Effector CD4-positive, alpha-beta T cell (primary cell): ENCODE results near the gene STRN.
"Not testable (repeated sequence)": the region's sequence is repeated elsewhere in the genome, so short reads cannot be mapped to it uniquely, and the experiment has no call there.

Source experiments
- DNase-seq: peaks from one replicate; pipeline ENCODE4 v3.0.0-alpha.2; 2020

The STRN gene

GRCh38 chr2:36831185-36831584 lies 135.2 kb downstream of the STRN start:
- no peak for DNase-seq

DNA sequence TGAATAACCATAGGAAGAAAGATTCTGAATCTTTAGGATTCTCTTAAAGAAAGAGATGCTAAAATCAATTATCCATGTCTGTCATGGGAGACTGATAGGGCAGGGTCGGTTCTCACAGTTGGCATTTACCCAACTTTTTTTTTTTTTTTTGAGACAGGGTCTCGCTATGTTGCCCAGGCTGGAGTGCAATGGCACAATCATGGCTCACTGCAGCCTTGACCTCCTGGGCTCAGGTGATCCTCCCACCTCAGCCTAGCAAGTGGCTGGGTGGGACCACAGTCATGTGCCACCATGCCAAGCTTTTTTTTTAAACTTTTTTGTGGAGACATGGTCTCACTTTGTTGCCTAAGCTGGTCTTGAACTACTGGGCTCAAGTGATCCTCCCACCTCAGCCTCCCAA lies 141.7 kb downstream of the STRN start:
- DNase-seq = not testable (repeated sequence)

DNA sequence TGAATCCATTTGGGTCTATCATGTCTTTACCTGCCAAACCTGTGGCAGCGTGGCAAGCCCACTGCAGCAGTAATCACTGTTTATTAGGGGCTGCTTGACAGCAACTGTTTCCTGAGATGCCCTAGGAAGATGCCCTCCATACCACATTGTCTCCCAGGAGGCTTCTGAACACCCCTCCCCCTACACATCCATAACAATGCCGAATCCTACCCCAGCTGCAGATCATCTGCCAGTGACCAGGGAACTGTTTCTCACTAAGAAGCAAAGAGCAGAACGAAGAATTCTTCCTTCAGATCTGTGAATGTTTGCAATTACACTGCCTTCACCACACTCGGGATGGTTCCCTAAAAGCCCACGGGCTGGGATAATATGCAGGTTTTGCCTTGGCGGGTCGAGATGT lies 142.1 kb downstream of the STRN start:
- DNase-seq = no peak

DNA sequence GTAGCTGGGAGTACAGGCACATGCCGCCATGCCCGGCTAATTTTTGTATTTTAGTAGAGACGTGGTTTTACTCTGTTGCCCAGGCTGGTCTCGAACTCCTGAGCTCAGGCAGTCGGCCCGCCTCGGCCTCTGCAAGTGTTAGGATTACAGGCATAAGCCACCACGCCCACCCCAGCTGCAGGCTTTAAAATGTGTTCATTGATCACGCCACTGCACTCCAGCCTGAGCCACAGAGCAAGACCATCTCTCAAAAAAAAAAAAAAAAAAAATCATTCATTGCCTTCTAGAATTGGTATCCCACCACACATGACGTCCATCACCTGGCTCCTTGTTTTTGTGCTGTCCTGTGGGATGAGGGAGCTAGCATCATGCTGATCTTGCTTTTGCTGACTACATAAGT lies 142.5 kb downstream of the STRN start:
- DNase-seq = no peak

GRCh38 chr2:36820942-36821605 lies 145.3 kb downstream of the STRN start:
- DNase-seq = no peak

- DNase-seq = no peak
These were observed 147.1 kb downstream of the STRN start for GRCh38 chr2:36819095-36819711.

GRCh38 chr2:36818542-36818941 lies 147.8 kb downstream of the STRN start:
- DNase-seq = no peak

GRCh38 chr2:36812196-36812595 lies 154.1 kb downstream of the STRN start:
- DNase-seq = no peak

DNA sequence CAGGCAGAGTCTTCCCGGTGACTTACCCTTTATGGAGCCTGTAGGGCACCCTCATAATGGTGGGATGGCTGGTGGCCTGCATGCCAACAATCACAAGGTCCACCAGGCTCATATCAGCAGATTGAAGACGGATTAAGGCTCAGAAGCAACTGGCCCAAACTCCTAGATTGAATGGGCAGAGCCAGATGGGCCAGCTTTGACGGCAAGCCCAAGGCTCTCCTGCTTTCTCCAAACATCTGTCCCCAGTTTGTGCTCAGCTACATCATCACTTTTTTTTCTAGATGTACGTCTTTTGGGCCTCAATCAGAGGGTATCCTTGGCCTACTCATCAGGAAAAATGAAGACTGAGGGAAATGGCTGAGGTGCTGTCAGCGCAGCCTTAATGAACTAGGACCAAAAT lies 155.3 kb downstream of the STRN start:
- DNase-seq = no peak

- no peak for DNase-seq
These were observed 157.3 kb downstream of the STRN start for GRCh38 chr2:36809069-36809445.

DNA sequence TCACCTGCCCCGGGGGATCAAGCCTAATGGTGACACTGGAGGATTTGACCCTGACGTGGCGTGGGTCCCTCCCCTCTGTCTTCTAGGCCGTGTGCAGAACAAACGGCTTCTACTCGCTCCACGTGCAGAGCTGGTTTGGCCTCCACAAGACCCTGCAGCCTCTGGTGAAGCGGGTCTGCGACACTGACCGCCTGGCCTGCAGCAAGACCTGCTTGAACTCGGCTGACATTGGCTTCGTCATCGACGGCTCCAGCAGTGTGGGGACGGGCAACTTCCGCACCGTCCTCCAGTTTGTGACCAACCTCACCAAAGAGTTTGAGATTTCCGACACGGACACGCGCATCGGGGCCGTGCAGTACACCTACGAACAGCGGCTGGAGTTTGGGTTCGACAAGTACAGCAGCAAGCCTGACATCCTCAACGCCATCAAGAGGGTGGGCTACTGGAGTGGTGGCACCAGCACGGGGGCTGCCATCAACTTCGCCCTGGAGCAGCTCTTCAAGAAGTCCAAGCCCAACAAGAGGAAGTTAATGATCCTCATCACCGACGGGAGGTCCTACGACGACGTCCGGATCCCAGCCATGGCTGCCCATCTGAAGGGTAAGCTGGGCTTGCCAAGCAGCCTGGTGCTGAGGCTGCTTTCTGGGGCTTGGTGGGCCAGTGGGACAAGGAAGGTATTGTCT lies 157.8 kb downstream of the STRN start:
- DNase-seq = no peak

DNA sequence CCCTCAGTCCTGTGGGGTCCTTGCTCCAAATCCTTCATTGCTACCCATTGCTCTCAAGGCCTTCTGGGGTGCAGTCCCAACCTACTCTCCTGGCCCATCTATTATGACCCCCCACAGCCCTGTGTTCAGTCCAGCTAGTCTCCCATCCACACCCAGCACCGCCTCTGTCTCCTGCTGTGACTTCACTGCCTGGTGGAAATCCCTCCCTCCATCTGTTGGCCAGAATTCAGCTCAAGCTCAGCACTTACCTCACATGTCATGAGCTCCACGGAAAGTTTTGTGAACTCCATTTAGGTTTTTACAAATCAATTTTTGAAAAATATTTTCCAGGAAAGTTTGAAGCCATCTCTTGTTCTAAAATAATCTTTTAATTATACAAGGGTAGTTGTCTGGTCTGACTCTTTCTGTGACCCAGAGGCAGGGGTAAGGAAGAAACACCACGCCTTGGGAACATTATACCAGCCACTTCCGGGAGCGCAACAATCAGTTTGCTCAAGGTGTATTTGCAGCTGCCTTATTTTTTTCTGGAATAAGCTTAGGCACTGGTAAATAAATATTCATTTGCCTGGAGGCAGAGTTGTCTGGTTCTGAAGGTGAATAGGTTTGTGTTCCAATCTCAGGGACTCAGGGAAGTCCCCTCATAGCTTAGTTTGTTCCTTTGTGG lies 159.0 kb downstream of the STRN start:
- DNase-seq = no peak

GRCh38 chr2:36805635-36806224 lies 160.6 kb downstream of the STRN start:
- no peak for DNase-seq

DNA sequence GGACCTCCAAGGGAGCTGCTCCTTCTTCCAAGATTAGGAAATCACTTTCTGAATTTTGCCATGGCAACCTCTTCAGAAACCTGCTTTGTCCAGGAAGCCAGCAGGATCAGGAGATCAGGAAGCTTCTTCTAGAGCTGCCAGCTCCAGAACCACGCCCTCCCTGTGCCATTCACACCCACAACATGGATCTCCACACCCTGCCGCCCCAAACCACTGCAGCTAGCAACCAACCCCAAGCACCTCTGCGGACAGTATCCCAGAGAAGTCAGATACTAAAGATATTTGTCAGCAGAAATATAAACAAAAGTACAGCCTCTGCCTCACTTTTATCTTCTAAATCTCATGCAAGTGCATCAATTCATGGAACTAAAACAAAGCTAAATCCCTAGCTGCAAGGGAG lies 163.4 kb downstream of the STRN start:
- DNase-seq = no peak

GRCh38 chr2:36801088-36801487 lies 165.2 kb downstream of the STRN start:
- no peak for DNase-seq

DNA sequence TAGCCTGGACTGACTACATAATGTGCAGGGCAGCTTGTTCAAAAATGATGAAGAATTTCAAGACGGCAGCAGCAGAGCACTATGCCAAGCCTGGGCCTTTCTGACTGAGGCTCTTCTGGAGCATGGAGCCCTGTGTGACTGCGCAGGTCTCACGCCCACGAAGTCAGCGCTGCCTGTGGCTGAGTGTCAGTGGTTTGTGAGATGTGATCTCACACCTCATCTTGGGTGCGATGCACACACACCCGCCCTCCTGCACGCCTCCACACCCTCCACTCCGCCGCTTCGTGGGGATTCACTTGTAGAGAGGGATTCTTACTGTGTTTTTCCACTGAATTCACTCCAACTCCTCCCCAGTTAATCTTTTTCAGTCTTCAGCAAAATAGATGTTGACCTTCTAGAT lies 166.0 kb downstream of the STRN start:
- DNase-seq = no peak

- DNase-seq = no peak
These were observed 167.6 kb downstream of the STRN start for GRCh38 chr2:36798724-36799123.

DNA sequence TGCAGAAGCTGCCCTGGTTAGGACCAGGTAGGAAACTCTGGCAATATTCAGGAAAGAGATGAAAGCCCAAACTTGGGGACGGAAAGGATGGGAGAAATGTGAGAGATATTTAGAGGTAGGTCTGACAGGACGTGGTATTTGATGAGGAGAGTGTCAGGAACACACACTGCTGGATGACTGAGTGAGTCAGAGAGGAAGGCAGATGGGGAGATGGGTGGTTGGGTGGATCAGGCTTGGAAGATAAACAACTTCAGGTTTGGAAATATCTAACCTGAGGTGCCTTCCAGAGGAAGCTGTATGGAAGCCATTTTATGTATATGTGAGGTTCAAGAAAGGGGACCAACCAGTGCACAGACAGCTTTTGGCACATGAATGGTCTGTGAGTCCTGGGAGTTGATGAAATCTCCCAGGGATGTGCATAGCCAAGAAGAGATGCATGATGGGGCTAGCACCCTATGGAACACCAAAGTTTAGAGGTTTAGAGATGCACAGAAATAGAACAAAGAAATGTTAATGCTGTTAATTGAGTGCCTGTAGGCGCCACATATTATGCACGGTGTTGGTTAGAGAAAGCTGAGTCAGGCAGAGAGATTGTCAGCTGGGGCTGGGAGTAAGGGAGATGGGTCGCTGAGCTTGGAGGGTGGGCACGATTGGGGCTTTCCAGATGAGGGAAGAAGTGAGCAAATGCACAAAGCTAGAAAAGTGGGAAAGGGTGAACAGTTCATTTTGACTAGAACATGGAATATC lies 168.8 kb downstream of the STRN start:
- DNase-seq = no peak
